ENCODE results near the gene FOSL1.
"Not testable (repeated sequence)": the region's sequence is repeated elsewhere in the genome, so short reads cannot be mapped to it uniquely, and the experiment has no call there.

FOSL1 gene

DNA sequence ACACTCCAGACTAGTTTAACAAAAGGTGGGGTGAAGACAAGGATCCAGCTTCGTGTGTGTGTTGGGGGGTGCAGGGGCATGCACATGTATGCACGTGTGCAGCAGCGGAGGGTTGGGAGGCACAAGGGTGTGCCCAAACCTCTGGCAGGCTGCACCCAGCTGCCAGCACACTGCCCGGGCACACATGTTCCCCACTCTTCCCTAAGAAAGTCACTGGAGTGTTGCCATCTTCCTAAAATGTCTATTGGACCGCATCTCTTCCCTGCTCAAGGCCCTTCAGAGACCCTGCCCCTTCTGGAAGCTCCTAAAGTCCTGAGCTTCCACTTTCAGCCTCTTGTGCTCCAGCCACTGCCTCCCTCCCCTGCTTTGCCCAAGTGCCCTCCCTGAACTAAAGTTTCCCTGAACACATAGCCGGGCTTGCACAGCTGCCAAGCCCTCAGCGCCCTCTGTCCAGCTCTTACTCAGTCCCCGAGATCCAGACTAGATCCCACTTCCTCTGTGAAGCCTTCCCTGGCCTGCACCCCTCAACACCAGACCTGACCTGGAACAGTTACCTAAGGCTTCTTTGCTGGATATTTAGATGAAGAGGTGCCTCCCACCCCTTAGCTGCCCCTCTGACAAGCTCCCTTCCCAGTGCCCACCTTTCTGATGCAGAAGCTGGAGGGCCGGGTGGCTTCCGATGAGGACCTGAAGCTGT lies 48.2 kb downstream of the FOSL1 start:
- no peak for DNase-seq

DNA sequence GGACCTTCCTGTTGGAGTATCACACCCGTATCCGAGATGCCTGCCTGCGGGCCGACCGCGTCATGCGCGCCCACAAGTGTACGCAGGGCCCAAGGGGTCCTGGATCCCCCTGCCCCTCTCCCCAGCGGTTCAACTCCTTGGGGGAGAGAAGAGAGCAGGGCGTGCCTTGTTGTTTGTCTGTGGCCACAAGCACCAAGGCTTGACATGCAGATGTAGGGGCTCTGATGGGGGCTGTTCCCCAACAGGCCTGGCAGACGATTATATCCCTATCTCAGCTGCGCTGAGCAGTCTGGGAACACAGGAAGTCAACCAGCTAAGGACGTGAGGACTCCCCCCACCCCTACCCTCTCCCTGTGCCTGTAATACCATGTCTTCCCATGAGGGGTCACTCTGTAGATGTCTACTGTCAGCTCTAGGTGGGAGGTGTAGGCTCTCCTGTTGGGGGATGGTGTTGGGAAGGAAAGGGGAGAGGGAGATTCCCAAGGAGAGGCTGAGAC lies 49.1 kb downstream of the FOSL1 start:
- no peak for DNase-seq

DNA sequence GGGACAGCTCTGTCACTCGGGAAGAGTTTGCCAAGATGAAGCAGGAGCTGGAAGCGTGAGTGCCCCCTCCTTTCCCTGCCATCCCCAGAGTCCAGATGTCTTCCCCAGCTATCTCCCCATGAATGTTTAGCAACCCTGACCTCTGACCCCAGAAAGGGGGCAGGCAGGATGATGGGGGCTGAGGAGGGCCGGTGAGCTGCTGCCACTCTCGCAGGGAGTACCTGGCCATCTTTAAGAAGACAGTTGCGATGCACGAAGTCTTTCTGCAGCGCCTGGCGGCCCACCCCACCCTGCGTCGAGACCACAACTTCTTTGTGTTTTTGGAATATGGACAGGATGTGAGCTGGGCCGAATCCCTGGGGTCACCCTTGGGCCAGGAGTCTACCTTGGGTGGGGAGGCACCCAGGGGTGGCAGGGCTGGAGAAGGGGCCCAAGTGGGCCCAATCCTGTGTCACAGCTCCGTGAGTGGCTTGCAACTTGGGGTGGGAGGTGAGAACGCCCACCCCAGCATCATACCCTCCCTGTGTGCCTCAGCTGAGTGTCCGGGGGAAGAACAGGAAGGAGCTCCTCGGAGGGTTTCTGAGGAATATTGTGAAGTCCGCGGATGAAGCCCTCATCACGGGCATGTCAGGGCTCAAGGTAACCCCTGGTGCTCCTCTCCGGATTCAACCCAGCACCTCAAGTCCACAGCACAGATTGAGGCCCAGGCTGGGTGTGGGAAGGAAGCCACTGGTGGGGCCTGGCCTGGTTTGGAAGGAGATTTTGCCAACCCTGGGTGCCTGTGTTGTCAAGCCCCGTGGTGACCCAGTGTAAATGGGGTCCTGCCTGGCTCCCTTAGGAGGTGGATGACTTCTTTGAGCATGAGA lies 49.7 kb downstream of the FOSL1 start:
- DNase-seq, result no peak

DNA sequence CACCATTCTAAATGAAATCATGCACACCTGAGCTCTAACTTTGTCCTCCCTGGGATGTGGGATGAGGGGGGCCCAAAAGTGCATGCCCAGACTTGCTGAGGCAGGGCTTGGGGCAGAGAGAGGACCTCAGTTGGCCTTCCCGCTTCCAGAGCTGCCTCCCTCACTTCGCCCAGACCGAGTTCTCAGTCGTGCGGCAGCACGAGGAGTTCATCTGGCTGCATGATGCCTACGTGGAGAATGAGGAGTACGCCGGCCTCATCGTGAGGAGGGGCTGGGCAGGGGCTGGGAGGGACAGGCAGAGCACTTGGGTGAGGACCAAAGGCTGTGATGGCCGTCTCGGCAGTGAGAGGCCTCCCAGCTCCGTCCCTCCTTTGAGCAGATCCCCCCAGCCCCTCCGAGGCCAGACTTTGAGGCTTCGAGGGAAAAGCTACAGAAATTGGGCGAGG lies 50.4 kb downstream of the FOSL1 start:
- no peak for DNase-seq

DNA sequence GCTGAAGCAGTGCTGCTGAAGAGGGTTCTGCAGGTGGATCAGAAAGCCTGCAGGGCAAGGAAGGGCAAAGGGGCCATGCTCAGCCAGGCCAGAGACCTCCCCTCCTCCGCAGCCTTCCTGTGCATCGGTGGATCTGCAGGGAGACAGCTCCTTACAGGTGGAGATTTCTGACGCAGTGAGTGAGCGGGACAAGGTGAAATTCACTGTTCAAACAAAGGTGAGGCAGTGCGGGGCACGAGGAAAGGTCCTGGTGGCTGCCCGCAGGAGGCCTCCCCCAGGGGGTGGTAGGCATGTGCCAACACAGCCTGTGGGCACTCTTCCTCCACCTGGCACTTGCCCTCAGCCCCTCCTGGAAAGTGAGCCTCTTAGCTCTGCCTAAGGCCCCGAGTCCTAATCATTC lies 50.8 kb downstream of the FOSL1 start:
- no peak for DNase-seq

DNA sequence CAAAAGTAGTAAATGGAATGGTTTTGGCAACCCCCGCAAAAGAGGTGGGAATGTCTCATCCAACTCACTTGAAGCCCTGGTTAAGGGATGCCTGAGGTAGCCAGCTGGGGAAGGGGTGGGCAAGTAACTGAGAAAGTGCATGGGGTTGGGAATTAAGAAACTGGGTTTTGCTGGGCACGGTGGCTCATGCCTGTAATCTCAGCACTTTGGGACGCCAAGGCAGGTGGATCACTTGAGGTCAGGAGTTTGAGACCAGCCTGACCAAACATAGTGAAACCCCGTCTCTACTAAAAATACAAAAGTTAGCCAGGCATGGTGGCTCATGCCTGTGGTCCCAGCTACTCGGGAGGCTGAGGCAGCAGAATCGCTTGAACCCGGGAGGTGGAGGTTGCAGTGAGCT lies 51.5 kb downstream of the FOSL1 start:
- not testable (repeated sequence) for DNase-seq

DNA sequence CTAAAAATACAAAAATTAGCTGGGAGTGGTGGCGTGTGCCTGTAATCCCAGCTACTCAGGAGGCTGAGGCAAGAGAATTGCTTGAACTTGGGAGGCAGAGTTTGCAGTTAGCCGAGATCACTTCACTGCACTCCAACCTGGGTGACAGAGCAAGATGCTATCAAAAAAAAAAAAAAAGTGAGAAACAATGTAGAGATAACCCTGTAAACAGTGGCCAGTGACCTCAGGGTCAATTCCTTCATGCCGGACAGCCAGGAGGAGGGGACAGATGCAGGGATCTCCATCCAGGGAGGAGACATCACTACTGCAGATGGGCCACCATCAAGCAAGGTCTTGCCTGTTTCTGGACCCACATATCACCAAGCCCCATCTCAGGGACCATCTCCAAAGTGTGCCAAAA lies 52.4 kb downstream of the FOSL1 start:
- no peak for DNase-seq

DNA sequence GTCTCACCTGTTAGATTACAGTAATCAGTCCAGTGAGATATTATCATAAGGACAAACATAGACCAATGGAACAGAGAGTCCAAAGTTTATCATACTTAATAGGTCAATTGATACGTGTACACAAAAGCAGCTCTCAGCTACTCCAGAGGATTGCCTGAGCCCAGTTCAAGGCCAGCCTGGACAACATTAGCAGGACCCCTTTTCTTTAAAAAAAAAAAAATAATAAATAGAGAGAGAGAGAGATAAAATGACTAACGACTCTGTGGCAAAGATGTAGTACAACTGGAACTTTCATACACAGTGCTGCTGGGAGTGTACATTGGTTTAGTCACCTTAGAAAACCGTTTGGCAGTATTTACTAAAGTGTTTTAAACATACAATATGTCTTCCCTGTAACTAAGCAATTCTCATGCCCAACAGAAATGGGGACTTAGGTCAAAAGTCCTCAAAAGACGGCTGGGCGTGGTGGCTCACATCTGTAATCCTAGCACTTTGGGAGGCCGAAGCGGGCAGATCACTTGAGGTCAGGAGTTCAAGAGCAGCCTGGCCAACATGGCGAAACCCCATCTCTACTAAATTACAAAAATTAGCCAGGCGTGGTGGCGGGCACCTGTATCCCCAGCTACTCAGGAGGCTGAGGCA lies 55.8 kb downstream of the FOSL1 start:
- no peak for DNase-seq

DNA sequence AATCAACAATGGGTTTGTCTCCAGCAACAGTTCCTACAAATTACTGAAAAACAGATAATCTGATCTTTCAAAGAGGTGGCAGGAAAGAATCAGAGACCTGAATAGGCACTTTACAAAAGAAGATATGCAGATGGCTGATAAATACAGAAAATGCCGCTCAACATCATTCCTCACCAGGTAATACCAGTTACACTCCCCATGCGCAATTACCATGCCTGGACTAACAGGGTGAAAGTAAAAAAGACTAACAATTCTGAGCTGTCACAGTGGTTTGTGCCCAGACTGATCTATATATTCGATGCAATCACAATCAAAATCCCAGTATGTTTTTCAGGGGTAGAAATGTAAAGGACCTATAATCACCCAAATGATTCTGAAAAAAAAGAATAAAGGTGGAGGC lies 56.4 kb downstream of the FOSL1 start:
- DNase-seq, result no peak

DNA sequence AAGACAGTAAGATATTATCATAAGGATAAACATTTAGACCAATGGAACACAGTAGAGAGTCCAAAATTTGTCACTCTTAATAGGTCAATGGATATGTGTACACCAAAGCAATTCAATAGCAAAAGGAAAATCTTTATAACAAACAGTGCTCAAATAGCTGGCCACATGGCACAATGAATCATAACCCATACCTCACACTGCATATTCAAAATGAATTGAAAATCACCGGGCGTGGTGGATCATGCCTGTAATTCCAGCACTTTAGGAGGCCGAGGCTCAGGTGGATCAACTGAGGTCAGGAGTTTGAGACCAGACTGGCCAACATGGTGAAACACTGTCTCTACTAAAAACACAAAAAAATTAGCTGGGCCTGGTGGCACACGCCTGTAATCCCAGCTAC lies 58.0 kb downstream of the FOSL1 start:
- no peak for DNase-seq
